ENCODE data around the gene SLC1A3.

Gene SLC1A3

GRCh38 chr5:36614657-36615308, 8.4 kb downstream of the SLC1A3 start:
- Histone ChIP-seq H3K4me3 (ENCODE audit: low read length) (no peak overlapping the region), H3K27me3 (replicated peaks; ENCODE audit: control insufficient read depth, insufficient read depth, low read length) (no peaks in the 10 kb centered on the region), H3K9me3 (ENCODE audit: control insufficient read depth, low read length) (no peaks in the 10 kb centered on the region), H3K36me3 (ENCODE audit: control insufficient read depth, insufficient read depth, low read length, severe bottlenecking) (peaks cover 12% of the 10 kb centered on the region), H3K4me1 (ENCODE audit: control insufficient read depth, insufficient read depth, low read length) (peaks cover 33% of the 10 kb centered on the region), H3K9ac (ENCODE audit: low read length) (no peak overlapping the region)
- DNase-seq (ENCODE audit: low read depth) = no peak

GRCh38 chr5:36619012-36619635, 12.7 kb downstream of the SLC1A3 start:
- Histone ChIP-seq H3K36me3 (ENCODE audit: control insufficient read depth, insufficient read depth, low read length, severe bottlenecking) (no peaks in the 10 kb centered on the region), H3K9me3 (ENCODE audit: control insufficient read depth, low read length) (no peaks in the 10 kb centered on the region), H3K9ac (ENCODE audit: low read length) (no peak overlapping the region), H3K4me1 (ENCODE audit: control insufficient read depth, insufficient read depth, low read length) (peaks cover 9% of the 10 kb centered on the region), H3K27me3 (replicated peaks; ENCODE audit: control insufficient read depth, insufficient read depth, low read length) (no peaks in the 10 kb centered on the region), H3K4me3 (ENCODE audit: low read length) (no peak overlapping the region)
- DNase-seq (ENCODE audit: low read depth) = no peak

GRCh38 chr5:36621985-36622384, 15.6 kb downstream of the SLC1A3 start:
- Histone ChIP-seq H3K9ac (ENCODE audit: low read length) (no peak overlapping the region), H3K4me3 (ENCODE audit: low read length) (no peak overlapping the region), H3K36me3 (ENCODE audit: control insufficient read depth, insufficient read depth, low read length, severe bottlenecking) (no peaks in the 10 kb centered on the region), H3K27me3 (replicated peaks; ENCODE audit: control insufficient read depth, insufficient read depth, low read length) (no peaks in the 10 kb centered on the region), H3K4me1 (ENCODE audit: control insufficient read depth, insufficient read depth, low read length) (no peaks in the 10 kb centered on the region), H3K9me3 (ENCODE audit: control insufficient read depth, low read length) (no peaks in the 10 kb centered on the region)
- DNase-seq (ENCODE audit: low read depth) = no peak

GRCh38 chr5:36623832-36624231, 17.4 kb downstream of the SLC1A3 start:
- Histone ChIP-seq H3K4me1 (ENCODE audit: control insufficient read depth, insufficient read depth, low read length) (peaks cover 3% of the 10 kb centered on the region), H3K4me3 (ENCODE audit: low read length) (no peak overlapping the region), H3K36me3 (ENCODE audit: control insufficient read depth, insufficient read depth, low read length, severe bottlenecking) (no peaks in the 10 kb centered on the region), H3K9ac (ENCODE audit: low read length) (no peak overlapping the region), H3K9me3 (ENCODE audit: control insufficient read depth, low read length) (no peaks in the 10 kb centered on the region), H3K27me3 (replicated peaks; ENCODE audit: control insufficient read depth, insufficient read depth, low read length) (no peaks in the 10 kb centered on the region)
- DNase-seq (ENCODE audit: low read depth) = no peak

- no peaks in the 10 kb centered on the region for H3K27me3 ChIP-seq (replicated peaks; ENCODE audit: control insufficient read depth, insufficient read depth, low read length)
- no peaks in the 10 kb centered on the region for H3K9me3 ChIP-seq (ENCODE audit: control insufficient read depth, low read length)
- no peaks in the 10 kb centered on the region for H3K36me3 ChIP-seq (ENCODE audit: control insufficient read depth, insufficient read depth, low read length, severe bottlenecking)
- no peak for DNase-seq (ENCODE audit: low read depth)
- no peak overlapping the region for H3K4me3 ChIP-seq (ENCODE audit: low read length)
- peaks cover 3% of the 10 kb centered on the region for H3K4me1 ChIP-seq (ENCODE audit: control insufficient read depth, insufficient read depth, low read length)
- no peak overlapping the region for H3K9ac ChIP-seq (ENCODE audit: low read length)
Measured at GRCh38 chr5:36624277-36624676, 17.9 kb downstream of the SLC1A3 start.

- Histone ChIP-seq H3K9ac (ENCODE audit: low read length) (no peak overlapping the region), H3K27me3 (replicated peaks; ENCODE audit: control insufficient read depth, insufficient read depth, low read length) (no peaks in the 10 kb centered on the region), H3K4me3 (ENCODE audit: low read length) (no peak overlapping the region), H3K36me3 (ENCODE audit: control insufficient read depth, insufficient read depth, low read length, severe bottlenecking) (peaks cover 5% of the 10 kb centered on the region), H3K4me1 (ENCODE audit: control insufficient read depth, insufficient read depth, low read length) (peaks cover 43% of the 10 kb centered on the region), H3K9me3 (ENCODE audit: control insufficient read depth, low read length) (no peaks in the 10 kb centered on the region)
- DNase-seq (ENCODE audit: low read depth) = no peak
Measured at GRCh38 chr5:36628695-36629094, 22.3 kb downstream of the SLC1A3 start.

GRCh38 chr5:36629729-36630128, 23.3 kb downstream of the SLC1A3 start:
- Histone ChIP-seq H3K4me1 (ENCODE audit: control insufficient read depth, insufficient read depth, low read length) (peaks cover 43% of the 10 kb centered on the region), H3K27me3 (replicated peaks; ENCODE audit: control insufficient read depth, insufficient read depth, low read length) (no peaks in the 10 kb centered on the region), H3K36me3 (ENCODE audit: control insufficient read depth, insufficient read depth, low read length, severe bottlenecking) (peaks cover 5% of the 10 kb centered on the region), H3K9me3 (ENCODE audit: control insufficient read depth, low read length) (no peaks in the 10 kb centered on the region), H3K9ac (ENCODE audit: low read length) (no peak overlapping the region), H3K4me3 (ENCODE audit: low read length) (no peak overlapping the region)
- DNase-seq (ENCODE audit: low read depth) = no peak

- DNase-seq (ENCODE audit: low read depth) = no peak
- peaks cover 43% of the 10 kb centered on the region for H3K4me1 ChIP-seq (ENCODE audit: control insufficient read depth, insufficient read depth, low read length)
Measured at GRCh38 chr5:36630201-36631145, 24.1 kb downstream of the SLC1A3 start.

GRCh38 chr5:36631154-36631553, 24.7 kb downstream of the SLC1A3 start:
- no peak for DNase-seq (ENCODE audit: low read depth)
- H3K4me3 ChIP-seq (ENCODE audit: low read length) = no peak overlapping the region
- H3K27me3 ChIP-seq (replicated peaks; ENCODE audit: control insufficient read depth, insufficient read depth, low read length) = no peaks in the 10 kb centered on the region
- no peak overlapping the region for H3K9ac ChIP-seq (ENCODE audit: low read length)
- no peaks in the 10 kb centered on the region for H3K9me3 ChIP-seq (ENCODE audit: control insufficient read depth, low read length)
- peaks cover 43% of the 10 kb centered on the region for H3K4me1 ChIP-seq (ENCODE audit: control insufficient read depth, insufficient read depth, low read length)
- peaks cover 17% of the 10 kb centered on the region for H3K36me3 ChIP-seq (ENCODE audit: control insufficient read depth, insufficient read depth, low read length, severe bottlenecking)

More at GRCh38 chr5:36630201-36631145, 24.1 kb downstream of the SLC1A3 start:
- no peak overlapping the region for H3K4me3 ChIP-seq (ENCODE audit: low read length)
- no peaks in the 10 kb centered on the region for H3K27me3 ChIP-seq (replicated peaks; ENCODE audit: control insufficient read depth, insufficient read depth, low read length)
- no peaks in the 10 kb centered on the region for H3K9me3 ChIP-seq (ENCODE audit: control insufficient read depth, low read length)
- H3K9ac ChIP-seq (ENCODE audit: low read length) = no peak overlapping the region
- H3K36me3 ChIP-seq (ENCODE audit: control insufficient read depth, insufficient read depth, low read length, severe bottlenecking) = peaks cover 12% of the 10 kb centered on the region

GRCh38 chr5:36631620-36632362, 25.4 kb downstream of the SLC1A3 start:
- DNase-seq (ENCODE audit: low read depth) = no peak
- H3K27me3 ChIP-seq (replicated peaks; ENCODE audit: control insufficient read depth, insufficient read depth, low read length) = no peaks in the 10 kb centered on the region
- no peak overlapping the region for H3K9ac ChIP-seq (ENCODE audit: low read length)
- no peaks in the 10 kb centered on the region for H3K9me3 ChIP-seq (ENCODE audit: control insufficient read depth, low read length)
- H3K4me3 ChIP-seq (ENCODE audit: low read length) = no peak overlapping the region
- H3K36me3 ChIP-seq (ENCODE audit: control insufficient read depth, insufficient read depth, low read length, severe bottlenecking) = peaks cover 19% of the 10 kb centered on the region
- peaks cover 43% of the 10 kb centered on the region for H3K4me1 ChIP-seq (ENCODE audit: control insufficient read depth, insufficient read depth, low read length)

- no peaks in the 10 kb centered on the region for H3K9me3 ChIP-seq (ENCODE audit: control insufficient read depth, low read length)
- peaks cover 23% of the 10 kb centered on the region for H3K36me3 ChIP-seq (ENCODE audit: control insufficient read depth, insufficient read depth, low read length, severe bottlenecking)
- no peak for DNase-seq (ENCODE audit: low read depth)
- no peak overlapping the region for H3K9ac ChIP-seq (ENCODE audit: low read length)
- H3K27me3 ChIP-seq (replicated peaks; ENCODE audit: control insufficient read depth, insufficient read depth, low read length) = no peaks in the 10 kb centered on the region
- peaks cover 43% of the 10 kb centered on the region for H3K4me1 ChIP-seq (ENCODE audit: control insufficient read depth, insufficient read depth, low read length)
- H3K4me3 ChIP-seq (ENCODE audit: low read length) = no peak overlapping the region
Measured at GRCh38 chr5:36632363-36632664, 25.9 kb downstream of the SLC1A3 start.
